Nephron (organoid): Measurements from ENCODE around the gene RABL6.

Experiments
- H3K27ac Mint-ChIP-seq, 3 experiments: 2 replicates each; pipeline ENCODE4 v1.8.0; 2020; ENCODE audit warnings: mixed read lengths in 3 of 3, mild to moderate bottlenecking in 2 of 3, moderate library complexity in 1 of 3
- H3K27me3 Mint-ChIP-seq: 2 replicates; pipeline ENCODE4 v1.8.0; 2021; ENCODE audit warnings: low read depth, mild to moderate bottlenecking, moderate library complexity, mixed read lengths
- H3K36me3 Mint-ChIP-seq: 2 replicates; pipeline ENCODE4 v1.8.0; 2020; ENCODE audit warnings: low read depth, mixed read lengths
- H3K4me1 Mint-ChIP-seq: 2 replicates; pipeline ENCODE4 v1.8.0; 2020; ENCODE audit warnings: mixed read lengths
- H3K4me3 Mint-ChIP-seq, 3 experiments: 2 replicates each; pipeline ENCODE4 v1.8.0; 2020; ENCODE audit warnings: mild to moderate bottlenecking in 3 of 3, mixed read lengths in 3 of 3, moderate library complexity in 2 of 3
- H3K9me3 Mint-ChIP-seq: 2 replicates; pipeline ENCODE4 v1.8.0; 2020; ENCODE audit warnings: mixed read lengths
- CTCF ChIP-seq, 3 experiments: fragments of 200-600 bp; sonication (generic); IDR thresholded peaks; one replicate each; pipeline ENCODE4 v1.5.0; 2021; ENCODE audit warnings: antibody characterized with exemption in 3 of 3; ENCODE audit not compliant: unreplicated experiment in 3 of 3

RABL6 gene

GRCh38 chr9:136774416-136775045 lies 33.2 kb upstream of the RABL6 start:
- Mint-ChIP-seq H3K27ac (no peak overlapping the region), H3K9me3 (peaks cover 6% of the 10 kb centered on the region), H3K4me1 (peaks cover 13% of the 10 kb centered on the region), H3K36me3 (no peaks in the 10 kb centered on the region), H3K27me3 (peaks cover 31% of the 10 kb centered on the region), H3K4me3 (no peak overlapping the region)
- no peak for TF ChIP-seq CTCF (IDR thresholded peaks at IDR 0.05; ENCODE audit: unreplicated experiment in 3 of 3)

- Mint-ChIP-seq H3K9me3 (peaks cover 6% of the 10 kb centered on the region), H3K4me3 (no peak overlapping the region), H3K4me1 (peaks cover 19% of the 10 kb centered on the region), H3K36me3 (no peaks in the 10 kb centered on the region), H3K27ac (no peak overlapping the region), H3K27me3 (peaks cover 35% of the 10 kb centered on the region)
- no peak for TF ChIP-seq CTCF (IDR thresholded peaks at IDR 0.05; ENCODE audit: unreplicated experiment in 3 of 3)
These were observed 32.6 kb upstream of the RABL6 start for GRCh38 chr9:136775191-136775590.

GRCh38 chr9:136776947-136777346 lies 30.8 kb upstream of the RABL6 start:
- no peak for TF ChIP-seq CTCF (IDR thresholded peaks at IDR 0.05; ENCODE audit: unreplicated experiment in 3 of 3)
- H3K4me3 Mint-ChIP-seq, result no peak overlapping the region

GRCh38 chr9:136777359-136777758 lies 30.4 kb upstream of the RABL6 start:
- Mint-ChIP-seq H3K27me3 (peaks cover 39% of the 10 kb centered on the region), H3K4me3 (no peak overlapping the region), H3K27ac (peak overlapping the region in 2 of 3 experiments; percentile 5 to 7), H3K4me1 (peaks cover 36% of the 10 kb centered on the region), H3K36me3 (no peaks in the 10 kb centered on the region), H3K9me3 (peaks cover 6% of the 10 kb centered on the region)
- TF ChIP-seq CTCF (IDR thresholded peaks at IDR 0.05; ENCODE audit: unreplicated experiment in 3 of 3), result no peak

More at GRCh38 chr9:136776947-136777346, 30.8 kb upstream of the RABL6 start:
- Mint-ChIP-seq H3K27ac (peak overlapping the region in 2 of 3 experiments; percentile 5 to 7), H3K36me3 (no peaks in the 10 kb centered on the region), H3K9me3 (peaks cover 6% of the 10 kb centered on the region), H3K4me1 (peaks cover 32% of the 10 kb centered on the region), H3K27me3 (peaks cover 39% of the 10 kb centered on the region)

GRCh38 chr9:136779808-136780207 lies 27.9 kb upstream of the RABL6 start:
- Mint-ChIP-seq H3K9me3 (peaks cover 6% of the 10 kb centered on the region), H3K36me3 (no peaks in the 10 kb centered on the region), H3K27ac (peak overlapping the region in 1 of 3 experiments; percentile 58), H3K27me3 (peaks cover 36% of the 10 kb centered on the region), H3K4me3 (no peak overlapping the region), H3K4me1 (peaks cover 44% of the 10 kb centered on the region)
- TF ChIP-seq CTCF (IDR thresholded peaks at IDR 0.05; ENCODE audit: unreplicated experiment in 3 of 3), result no peak

- TF ChIP-seq CTCF (IDR thresholded peaks at IDR 0.05; ENCODE audit: unreplicated experiment in 3 of 3), result no peak
- H3K36me3 Mint-ChIP-seq, result no peaks in the 10 kb centered on the region
These were observed 25.3 kb upstream of the RABL6 start for GRCh38 chr9:136782452-136782851.

More at GRCh38 chr9:136782452-136782851, 25.3 kb upstream of the RABL6 start:
- no peak overlapping the region for H3K27ac Mint-ChIP-seq
- peaks cover 6% of the 10 kb centered on the region for H3K9me3 Mint-ChIP-seq
- no peak overlapping the region for H3K4me3 Mint-ChIP-seq
- peaks cover 45% of the 10 kb centered on the region for H3K27me3 Mint-ChIP-seq
- H3K4me1 Mint-ChIP-seq, result peaks cover 41% of the 10 kb centered on the region
